Kasumi-1 (cell line): ENCODE data around the gene TMEM9B.

ENCODE experiments used
- DNase-seq, 2 experiments: peaks; one replicate each; lab custom pipeline; 2025; lab: John Stamatoyannopoulos, UW

Gene TMEM9B

GRCh38 chr11:8930456-8931175, 33.6 kb downstream of the TMEM9B start:
- DNase-seq: no peak

GRCh38 chr11:8928981-8929615, 35.1 kb downstream of the TMEM9B start:
- no peak for DNase-seq

- DNase-seq: no peak
These were observed 36.0 kb downstream of the TMEM9B start for GRCh38 chr11:8928205-8928604.

- DNase-seq: no peak
These were observed 37.0 kb downstream of the TMEM9B start for GRCh38 chr11:8927233-8927632.

GRCh38 chr11:8926236-8926635, 38.0 kb downstream of the TMEM9B start:
- DNase-seq: no peak

GRCh38 chr11:8925711-8926110, 38.5 kb downstream of the TMEM9B start:
- DNase-seq: no peak

GRCh38 chr11:8922691-8923090, 41.6 kb downstream of the TMEM9B start:
- no peak for DNase-seq

GRCh38 chr11:8917157-8917825, 47.0 kb downstream of the TMEM9B start:
- DNase-seq: no peak

GRCh38 chr11:8914661-8915018, 49.6 kb downstream of the TMEM9B start:
- DNase-seq: no peak

- DNase-seq: peak; percentile 94 to 97
These were observed 50.1 kb downstream of the TMEM9B start for GRCh38 chr11:8913961-8914660.

GRCh38 chr11:8911029-8911823, 53.0 kb downstream of the TMEM9B start, which contains the start of gene AKIP1:
AKIP1 (plus strand) TSS chr11:8911189; CDS start chr11:8911450, 261 bp downstream.
- peak; percentile 95 for DNase-seq

GRCh38 chr11:8910649-8911026, 53.6 kb downstream of the TMEM9B start:
- no peak for DNase-seq

GRCh38 chr11:8908099-8908498, 56.1 kb downstream of the TMEM9B start:
- DNase-seq: no peak

GRCh38 chr11:8907116-8907515, 57.1 kb downstream of the TMEM9B start:
- DNase-seq: no peak

- no peak for DNase-seq
These were observed 58.6 kb downstream of the TMEM9B start for GRCh38 chr11:8905528-8906165.

- DNase-seq: no peak
These were observed 65.0 kb downstream of the TMEM9B start for GRCh38 chr11:8899119-8899753.
